Pulmonary artery endothelial cell (primary cell): Measurements from ENCODE around the gene JAG1. TPM values are rescaled to one million over a fixed set of nuclear protein-coding genes. Genes with fewer than 3 reads are reported as not detected.

Experiments
- total RNA-seq: library from RNA; depleted of rRNA; stranded (reverse); fragments of >200 nt; gene quantifications from 2 replicates; pipeline ENCODE4 v1.2.3, GENCODE V29; 2014

JAG1 gene
- total RNA-seq, 1 donor from 2014 or later, result 81.8 TPM

Other genes with a start within 250 kb of the JAG1 start
- gene MKKS, start 239.8 kb downstream of the JAG1 start, total RNA-seq, result 3.7 and 6.5 TPM in 2 replicates
- gene SLX4IP, start 238.7 kb downstream of the JAG1 start, total RNA-seq, result 2.8 and 3.9 TPM in 2 replicates